ENCODE data around the gene FBXW7.

The FBXW7 gene

GRCh38 chr4:152509595-152510225 lies 26.2 kb downstream of the FBXW7 start:
- peak; percentile 71 for DNase-seq

GRCh38 chr4:152508818-152509217 lies 27.1 kb downstream of the FBXW7 start:
- DNase-seq = no peak

DNA sequence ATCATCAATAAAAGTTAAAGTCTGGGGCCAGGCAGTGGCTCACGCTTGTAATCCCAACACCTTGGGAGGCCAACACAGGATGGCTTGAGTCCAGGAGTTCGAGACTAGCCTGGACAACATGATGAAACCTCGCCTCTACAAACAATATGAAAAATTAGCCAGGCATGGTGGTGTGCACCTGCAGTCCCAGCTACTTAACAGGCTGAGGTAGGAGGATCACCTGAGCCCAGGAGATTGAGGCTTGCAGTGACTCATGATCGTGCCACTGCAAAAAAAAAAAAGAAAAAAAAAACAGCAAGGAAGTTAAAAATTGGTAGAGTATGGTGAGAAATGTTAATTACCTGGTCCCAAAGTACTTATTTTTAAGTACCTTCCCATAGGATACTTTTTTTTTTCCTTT lies 27.5 kb downstream of the FBXW7 start:
- no peak for DNase-seq

- no peak for DNase-seq
These were observed 32.1 kb downstream of the FBXW7 start for GRCh38 chr4:152503653-152504290.

- DNase-seq = no peak
These were observed 33.9 kb downstream of the FBXW7 start for GRCh38 chr4:152501846-152502536.

- peak; percentile 85 for DNase-seq
These were observed 35.0 kb downstream of the FBXW7 start for GRCh38 chr4:152500800-152501434.

DNA sequence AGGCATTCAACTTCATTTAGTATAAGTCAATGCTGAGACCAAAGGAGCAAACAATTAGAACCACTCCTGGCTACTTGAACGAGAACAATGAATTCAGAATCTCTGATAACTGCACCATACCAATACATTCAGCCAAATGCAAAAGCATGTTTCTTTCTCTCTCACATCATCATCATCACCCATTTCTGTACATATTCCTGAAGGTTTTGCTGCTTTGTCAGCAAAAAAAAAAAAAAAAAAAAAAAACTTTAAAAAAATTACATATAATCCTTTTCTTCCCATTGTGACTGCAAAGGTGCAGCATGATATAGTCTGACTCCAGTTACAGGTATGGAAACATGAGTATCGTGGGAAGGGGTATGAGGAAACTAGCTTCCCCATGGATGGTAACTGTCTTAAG lies 35.6 kb downstream of the FBXW7 start:
- DNase-seq = no peak

- DNase-seq = no peak
These were observed 36.5 kb downstream of the FBXW7 start for GRCh38 chr4:152499344-152499743.

DNA sequence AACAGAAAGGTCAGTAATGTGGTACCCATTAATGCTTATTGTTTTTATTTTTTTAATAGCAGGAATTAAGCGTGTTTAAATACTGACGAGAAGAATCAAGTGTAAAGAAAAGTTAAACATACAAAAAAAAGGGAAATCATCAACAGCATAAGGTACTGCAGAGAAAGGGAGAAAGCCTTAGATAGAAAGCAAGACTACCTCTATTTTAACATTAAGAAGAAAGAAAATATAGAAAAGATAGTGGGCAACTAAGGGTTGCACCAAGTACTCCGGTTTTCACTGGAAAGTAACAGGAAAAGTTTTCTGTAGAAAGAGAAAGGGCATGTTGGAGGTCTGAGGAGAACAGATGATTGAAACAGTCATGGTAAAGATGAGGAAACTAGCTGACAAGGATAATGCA lies 41.9 kb downstream of the FBXW7 start:
- DNase-seq = no peak

DNA sequence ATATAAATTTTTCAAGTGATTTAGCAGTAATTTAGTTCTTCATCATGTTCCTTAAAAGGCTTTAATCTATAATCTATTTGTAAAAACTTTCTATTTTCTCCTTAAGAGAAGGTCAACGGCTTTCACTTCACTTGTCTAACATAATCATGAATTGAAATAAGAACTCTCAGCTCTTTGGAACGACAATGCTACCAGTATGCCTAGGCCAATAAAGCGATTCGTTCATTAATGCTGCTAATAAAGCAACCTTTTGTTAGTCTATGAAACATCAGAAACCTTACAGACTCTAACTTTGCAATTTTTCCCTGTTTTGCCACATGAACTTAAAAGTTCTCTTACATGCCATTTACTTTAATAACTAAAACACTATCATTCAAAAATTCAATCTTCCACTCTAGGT lies 47.6 kb downstream of the FBXW7 start:
- no peak for DNase-seq

GRCh38 chr4:152486429-152487389 lies 49.2 kb downstream of the FBXW7 start:
- no peak for DNase-seq

GRCh38 chr4:152485726-152486276 lies 50.1 kb downstream of the FBXW7 start:
- DNase-seq = peak; percentile 49

DNA sequence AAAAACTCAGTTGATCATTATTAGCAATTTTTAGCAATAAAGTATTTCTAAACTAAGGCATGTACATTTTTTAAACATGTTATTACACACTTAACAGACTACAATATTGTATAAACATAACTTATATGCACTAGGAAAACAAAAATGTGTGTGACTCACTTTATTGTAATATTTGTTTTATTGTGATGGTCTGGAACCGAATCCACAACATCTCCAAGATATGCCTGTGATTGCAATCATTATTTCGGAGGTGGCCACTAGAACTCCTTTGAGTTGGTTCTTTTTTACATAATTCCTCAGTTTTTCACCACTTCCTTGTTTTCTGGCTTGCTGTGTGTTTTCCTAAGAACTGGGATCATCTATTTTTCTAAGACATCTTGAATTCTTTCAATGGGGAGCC lies 53.7 kb downstream of the FBXW7 start:
- no peak for DNase-seq

DNA sequence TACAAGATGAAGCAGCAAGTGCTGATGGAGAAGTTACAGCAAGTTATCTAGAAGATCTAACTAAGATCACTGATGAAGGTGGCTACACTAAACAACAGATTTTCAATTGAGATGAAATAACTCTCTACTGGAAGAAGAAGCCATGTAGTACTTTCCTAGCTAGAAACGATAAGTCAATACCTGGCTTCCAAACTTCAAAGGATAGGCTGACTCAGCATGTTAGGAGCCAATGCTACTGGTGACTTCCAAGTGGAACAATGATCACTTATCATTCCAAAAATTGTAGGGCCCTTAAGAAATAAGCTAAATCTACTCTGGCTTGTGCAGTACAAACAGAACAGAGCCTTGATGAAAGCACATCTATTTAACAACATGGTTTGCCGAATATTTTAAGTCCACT lies 55.0 kb downstream of the FBXW7 start:
- DNase-seq = no peak

DNA sequence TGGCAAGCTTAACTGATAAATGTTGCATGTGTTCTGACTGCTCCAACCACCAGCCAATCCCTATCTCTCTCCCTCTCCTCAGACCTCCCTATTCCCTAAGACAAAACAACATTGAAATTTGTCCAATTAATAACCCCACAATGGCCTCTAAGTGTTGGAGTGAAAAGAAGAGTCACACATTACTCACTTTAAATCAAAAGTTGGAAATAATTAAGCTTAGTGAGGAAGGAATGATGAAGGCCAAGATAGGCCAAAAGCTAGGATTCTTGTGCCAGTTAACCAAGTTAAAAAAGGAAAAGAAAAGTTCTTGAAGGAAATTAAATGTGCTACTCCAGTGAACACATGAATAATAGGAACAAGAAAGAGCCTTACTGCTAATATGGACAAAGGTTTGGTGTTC lies 55.6 kb downstream of the FBXW7 start:
- no peak for DNase-seq

GRCh38 chr4:152479428-152480026 lies 56.4 kb downstream of the FBXW7 start:
- DNase-seq = peak; percentile 15

GRCh38 chr4:152478461-152479237 lies 57.2 kb downstream of the FBXW7 start:
- DNase-seq = no peak

GRCh38 chr4:152476796-152477195 lies 59.1 kb downstream of the FBXW7 start:
- DNase-seq = peak; percentile 83

- no peak for DNase-seq
These were observed 64.6 kb downstream of the FBXW7 start for GRCh38 chr4:152471251-152471792.

GRCh38 chr4:152468408-152468807 lies 67.5 kb downstream of the FBXW7 start:
- DNase-seq = peak; percentile 63

GRCh38 chr4:152467101-152467500 lies 68.8 kb downstream of the FBXW7 start:
- DNase-seq = peak; percentile 55

Data from inflammatory macrophage treated with lipopolysaccharide for 4 hours (primary cell).